Femur (tissue), 1 donor: ENCODE data around the gene PRR11.
"Not testable (repeated sequence)": the region's sequence is repeated elsewhere in the genome, so short reads cannot be mapped to it uniquely, and the experiment has no call there.

Experiments
- DNase-seq: peaks from one replicate; pipeline ENCODE4 v3.0.0-alpha.2; 2017

Gene PRR11

DNA sequence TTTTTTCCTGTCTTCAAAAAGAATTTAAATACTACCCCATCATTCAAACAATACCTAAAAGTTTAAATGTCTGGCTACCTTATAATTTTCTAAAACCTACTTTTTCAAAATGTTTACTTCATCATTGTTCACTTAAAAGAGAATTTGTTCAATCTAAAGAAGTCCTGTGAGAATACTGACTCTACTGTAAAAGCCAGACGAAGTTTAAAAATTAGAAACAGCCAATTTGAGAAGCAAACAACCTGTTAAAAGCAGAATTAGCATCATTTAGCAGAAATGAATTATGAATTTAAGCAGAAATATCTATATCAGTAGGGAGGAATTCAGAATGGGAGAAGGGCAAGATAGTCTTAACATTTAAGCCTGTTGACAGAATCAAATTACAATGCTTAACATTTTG is 2.6 kb upstream of the PRR11 start:
- no peak for DNase-seq

DNA sequence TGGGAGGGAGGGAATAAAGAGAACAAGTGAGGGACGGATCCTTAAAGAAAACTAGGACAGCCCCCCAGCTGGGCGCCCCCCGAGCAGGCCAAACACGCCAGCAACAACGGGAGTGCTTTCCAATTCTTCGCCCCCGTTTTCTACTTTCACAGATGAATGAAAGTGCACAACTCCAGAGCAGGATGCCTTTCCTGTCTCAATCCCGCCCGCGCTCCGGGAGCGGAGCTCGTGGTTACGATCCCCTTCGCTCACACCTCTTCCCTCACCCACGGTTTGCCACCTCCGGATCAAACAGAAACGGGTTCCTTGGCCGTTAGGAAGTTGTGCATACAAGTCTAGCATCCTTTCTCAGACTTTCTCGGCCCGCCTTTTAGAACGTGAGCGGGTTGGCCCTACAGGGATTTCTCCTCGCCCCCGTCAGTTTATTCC is 1.2 kb upstream of the PRR11 start:
- DNase-seq: peak; percentile 67

DNA sequence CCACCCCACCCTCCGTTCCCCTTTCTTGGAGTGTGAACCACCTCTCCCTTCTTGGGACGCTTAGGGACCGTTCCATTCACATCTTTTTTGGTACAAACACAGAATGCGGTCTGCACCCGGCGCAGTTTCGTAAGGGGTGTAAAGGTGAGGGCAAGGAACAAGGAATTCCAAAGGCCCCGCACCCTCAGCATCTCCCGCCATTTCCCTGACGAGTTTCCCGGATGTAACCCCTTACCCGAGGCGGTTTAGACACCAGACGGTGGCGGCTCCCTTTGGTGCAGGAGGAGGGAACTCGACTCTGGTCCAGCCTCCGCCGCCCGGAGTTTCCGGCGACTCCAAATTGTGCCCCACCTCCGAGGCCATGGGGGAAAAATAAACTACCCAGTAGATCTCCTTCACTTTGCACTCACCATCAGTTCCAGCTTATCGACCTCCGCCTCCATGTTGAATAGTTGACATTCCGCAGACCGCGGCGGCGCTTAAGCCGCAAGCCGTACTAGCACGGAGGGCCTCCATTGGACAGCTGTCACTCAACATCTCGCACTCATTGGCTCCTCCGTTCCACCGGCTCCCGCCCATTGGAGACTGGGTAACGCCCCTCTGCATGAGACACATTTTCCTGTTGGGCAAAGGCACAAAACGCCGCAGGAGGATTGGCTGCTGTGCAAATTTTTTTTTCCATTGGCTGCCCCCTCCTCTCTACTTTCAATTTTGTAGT is 666 bp upstream of the PRR11 start, which contains the start of gene SKA2:
Gene SKA2 (minus strand): TSS at position 466 of the 718 bp plus-strand sequence. CDS start 23 bp downstream, at position 443.
- no peak for DNase-seq

DNA sequence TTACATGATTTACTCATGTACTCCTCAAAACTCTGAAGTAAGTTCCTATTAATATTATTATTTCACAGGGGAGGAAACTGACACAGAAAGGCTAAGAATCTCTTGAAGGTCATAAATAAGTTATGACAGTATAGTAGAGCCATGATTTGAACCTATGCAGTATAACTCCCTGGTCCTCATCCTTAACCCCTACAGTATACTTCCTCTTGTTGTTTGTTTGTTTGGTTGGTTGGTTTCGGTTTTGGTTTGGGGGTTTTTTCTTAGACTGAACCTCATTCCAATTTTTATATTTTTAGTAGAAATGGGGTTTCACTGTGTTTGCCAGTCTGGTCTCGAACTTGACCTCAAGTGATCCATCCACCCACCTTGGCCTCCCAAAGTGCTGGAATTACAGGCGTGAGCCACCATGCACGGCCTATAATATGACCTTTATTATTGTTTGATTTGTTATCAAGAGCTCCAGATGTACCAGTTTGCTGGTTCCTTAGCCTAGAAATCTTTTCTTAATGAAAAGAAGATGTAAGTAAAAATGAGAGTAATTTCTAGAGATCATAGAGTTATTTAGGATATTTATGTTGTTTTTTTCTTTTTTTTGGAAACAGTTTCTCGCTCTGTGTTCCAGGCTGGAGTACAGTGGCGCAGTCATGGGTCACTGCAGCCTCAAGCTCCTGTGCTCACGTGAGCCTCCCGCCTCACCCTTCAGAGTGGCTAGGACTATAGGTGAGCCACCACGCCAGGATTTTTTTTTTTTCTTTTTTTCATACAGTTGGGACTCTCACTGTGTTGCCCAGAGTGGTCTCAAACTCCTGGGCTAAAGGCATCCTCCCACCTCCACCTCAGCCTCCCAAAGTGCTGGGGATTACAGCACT is 4.8 kb downstream of the PRR11 start:
- DNase-seq: no peak

DNA sequence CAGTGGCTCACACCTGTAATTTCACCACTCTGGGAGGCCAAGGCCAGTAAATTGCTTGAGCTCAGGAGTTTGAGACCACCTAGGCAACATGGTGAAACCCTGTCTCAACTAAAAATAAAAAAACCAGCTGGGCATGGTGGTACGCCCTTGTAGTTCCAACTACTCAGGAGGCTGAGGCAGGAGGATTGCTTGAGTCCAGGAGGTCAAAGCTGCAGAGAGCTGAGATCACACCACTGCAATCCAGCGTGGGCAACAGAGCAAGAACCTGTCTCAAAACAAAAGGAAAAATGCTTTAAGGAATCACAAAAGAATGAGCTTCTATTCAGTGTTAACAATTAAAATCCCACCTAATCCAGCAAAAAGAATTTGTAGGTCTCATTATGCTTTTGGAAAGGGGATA is 5.9 kb downstream of the PRR11 start:
- DNase-seq: no peak

DNA sequence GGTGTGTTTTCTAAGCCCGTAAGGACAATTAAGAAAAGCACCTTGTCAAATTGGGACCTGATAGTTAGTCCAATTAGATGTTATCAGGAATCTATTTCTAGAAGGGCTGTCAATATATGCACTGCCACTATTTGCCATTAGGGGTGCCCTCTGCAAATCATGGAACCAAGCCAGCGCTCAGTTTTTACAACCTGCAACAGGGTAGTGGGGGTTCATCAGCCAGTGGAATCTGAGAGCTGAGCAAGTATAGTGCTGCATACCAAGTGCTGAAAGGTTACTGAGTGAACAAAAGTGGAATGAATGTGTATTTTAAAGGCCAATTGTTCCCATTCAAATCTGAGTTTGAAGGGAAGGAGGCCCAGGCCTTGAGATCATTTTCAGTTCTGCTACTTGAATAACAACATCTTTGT is 10.4 kb downstream of the PRR11 start:
- peak; percentile 27 for DNase-seq

DNA sequence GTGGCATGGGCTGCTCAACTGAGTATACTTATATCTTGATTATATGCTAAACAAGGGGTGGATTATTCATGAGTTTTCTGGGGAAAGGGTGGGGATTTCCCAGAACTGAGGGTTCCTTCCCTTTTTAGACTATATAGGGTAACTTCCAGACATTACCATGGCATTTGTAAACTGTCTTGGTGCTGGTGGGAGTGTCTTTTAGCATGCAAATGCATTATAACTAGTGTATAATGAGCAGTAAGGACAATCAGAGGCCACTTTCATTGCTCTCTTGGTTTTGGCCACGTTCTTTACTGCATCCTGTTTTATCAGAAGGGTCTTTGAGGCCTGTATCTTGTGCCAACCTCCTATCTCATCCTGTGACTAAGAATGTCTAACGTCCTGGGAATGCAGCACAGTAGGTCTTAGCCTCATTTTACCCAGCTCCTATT is 12.0 kb downstream of the PRR11 start:
- no peak for DNase-seq

DNA sequence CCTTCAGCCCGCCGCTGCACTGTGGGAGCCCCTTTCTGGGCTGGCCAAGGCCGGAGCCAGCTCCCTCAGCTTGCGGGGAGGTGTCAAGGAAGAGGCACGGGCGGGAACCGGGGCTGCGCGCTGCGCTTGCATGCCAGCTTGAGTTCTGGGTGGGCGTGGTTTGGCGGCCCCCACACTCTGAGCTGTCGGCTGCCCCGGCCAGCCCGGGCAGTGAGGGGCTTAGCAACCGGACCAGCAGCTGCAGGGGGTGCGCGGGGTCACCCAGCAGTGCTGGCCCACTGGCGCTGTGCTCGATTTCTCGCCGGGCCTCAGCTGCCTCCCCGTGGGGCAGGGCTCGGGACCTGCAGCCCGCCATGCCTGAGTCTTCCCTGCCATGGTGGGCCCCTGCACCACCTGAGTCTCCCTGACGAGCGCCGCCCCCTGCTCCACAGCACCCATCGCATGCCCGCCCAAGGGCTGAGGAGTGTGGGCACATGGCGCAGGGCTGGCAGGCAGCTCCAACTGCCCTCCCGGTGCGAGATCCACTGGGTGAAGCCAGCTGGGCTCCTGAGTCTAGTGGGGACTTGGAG is 17.0 kb downstream of the PRR11 start:
- no peak for DNase-seq

DNA sequence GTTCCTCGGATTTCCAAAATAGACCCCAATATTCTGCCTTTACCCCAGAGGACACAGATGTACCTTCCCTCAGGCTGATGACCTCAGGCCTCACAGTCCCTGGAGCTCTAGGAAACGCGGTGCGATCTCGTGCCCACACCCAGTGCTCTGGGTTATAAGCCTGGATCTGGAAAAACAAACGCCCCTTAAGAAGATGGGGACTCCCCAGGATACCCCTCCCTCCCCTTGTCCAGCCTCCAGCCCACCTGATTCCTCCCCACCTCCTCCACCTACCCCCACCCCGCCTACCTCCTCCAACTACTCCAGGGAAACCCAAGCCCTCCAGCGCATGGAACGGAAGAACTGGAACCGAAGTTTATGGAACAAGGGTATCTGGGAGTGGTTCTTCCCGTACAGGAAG is 19.1 kb downstream of the PRR11 start:
- DNase-seq: no peak

DNA sequence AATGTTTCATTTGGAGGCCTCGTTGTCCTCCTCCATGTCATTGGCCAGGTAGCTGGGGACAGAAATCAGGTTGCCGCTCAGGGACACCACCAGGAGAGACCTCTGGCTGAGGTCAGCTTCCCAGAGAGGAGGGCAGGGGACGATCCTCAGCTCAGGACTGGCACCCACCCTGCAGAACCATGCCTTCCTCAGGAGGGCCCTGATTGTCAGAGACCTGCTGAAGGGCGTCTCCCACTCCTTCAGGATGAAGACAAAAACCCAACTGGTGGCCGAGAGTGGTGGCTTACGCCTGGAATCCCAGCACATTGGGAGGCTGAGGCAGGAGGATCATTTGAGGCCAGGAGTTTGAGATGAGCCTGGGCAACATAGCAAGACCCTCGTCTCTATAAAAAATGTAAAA is 19.5 kb downstream of the PRR11 start:
- no peak for DNase-seq

DNA sequence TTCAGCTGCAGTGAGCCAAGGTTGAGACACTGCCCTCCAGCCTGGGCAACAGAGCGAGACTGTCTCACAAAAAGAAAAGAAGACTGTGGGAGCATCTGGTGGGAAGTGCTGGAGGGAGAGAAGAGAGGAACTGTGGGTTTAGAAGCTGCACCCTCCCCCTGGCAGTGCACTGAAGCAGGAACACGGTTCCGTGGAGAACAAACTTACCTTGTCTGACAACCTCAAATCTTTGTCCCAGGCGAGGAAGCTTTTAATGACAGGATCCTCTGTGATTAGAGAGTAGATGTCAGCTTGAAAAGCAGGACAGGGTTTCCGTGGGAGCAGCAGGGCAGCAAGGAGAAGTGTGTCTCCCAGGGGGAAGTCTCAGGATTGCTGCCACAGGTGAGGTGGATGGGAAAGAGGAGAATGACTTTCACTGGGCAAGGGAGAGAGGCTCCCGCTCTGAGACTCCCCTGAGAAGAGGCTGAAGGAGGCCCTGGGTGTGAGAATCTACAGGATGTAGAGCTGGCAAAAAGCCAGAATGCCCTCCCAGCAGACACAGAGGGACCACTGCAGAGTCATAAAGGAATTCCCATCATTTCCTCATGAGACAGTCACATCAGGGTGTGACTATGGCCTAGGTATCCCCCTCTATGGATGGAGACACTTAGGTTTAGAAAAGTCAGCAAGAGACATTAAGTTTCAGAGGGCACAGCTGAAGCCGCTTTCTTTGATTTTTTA is 22.9 kb downstream of the PRR11 start:
- no peak for DNase-seq

DNA sequence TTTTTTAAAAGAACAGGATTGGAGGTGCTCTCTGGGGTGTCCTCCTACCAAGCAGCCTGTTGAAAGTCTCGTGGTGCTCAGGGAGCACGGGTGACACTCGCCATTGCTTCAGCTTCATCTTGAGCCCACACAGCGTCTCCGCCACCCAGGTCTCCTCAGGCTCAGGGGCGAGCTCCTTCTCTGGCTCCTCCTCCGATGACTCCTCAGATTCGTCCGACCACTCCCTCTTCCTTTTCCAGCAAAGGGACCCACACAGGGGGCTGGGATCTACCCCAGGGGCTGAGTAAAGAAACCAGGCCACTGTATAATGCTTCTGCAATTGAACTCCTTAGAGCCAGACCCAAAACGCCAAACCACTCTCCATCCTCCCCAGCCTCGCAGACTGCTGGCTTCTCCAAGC is 24.1 kb downstream of the PRR11 start:
- DNase-seq: not testable (repeated sequence)

DNA sequence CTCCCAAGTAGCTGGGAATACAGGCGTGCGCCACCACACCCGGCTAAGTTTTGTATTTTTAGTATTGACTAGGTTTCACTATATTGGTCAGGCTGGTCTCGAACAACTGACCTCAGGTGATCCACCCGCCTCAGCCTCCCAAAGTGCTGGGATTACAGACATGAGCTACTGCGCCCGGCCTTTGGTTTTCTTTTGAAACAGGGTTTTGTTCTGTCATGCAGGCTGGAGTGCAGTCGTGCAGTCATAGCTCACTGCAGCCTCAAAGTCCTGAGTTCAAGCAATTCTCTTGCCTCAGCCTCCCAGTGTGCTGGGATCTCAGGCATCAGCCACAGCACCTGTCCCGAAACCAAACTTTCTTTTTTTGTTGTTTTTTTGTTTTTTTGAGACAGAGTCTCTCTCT is 25.1 kb downstream of the PRR11 start:
- DNase-seq: no peak

DNA sequence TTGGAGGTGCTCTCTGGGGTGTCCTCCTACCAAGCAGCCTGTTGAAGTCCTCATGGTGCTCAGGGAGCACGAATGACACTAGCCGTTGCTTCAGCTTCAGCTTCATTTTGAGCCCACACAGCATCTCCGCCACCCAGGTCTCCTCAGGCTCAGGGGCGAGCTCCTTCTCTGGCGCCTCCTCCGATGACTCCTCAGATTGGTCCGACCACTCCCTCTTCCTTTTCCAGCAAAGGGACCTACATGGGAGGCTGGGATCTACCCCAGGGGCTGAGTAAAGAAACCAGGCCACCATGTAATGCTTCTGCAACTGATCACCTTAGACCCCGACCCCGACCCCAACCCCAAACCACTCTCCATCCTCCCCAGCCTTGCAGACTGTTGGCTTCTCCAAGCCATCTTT is 25.9 kb downstream of the PRR11 start:
- DNase-seq: no peak

DNA sequence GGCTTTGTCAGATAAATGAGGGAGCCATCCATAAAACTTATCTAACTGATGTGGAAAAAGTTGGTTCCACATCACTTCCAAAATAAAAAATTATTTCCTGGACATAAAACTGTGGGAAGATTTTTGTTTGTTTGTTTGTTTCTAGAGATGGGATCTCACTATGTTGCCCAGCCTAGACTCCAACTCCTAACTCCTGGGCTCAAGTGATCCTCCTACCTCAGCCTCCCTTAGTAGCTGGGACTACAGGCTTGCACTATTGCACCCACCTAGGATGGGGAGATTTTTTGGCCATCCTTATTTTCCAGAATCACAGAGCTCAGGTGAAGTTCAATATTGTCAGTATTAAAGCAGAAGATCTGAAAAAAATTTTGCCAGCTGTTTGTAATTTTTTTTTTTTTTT is 30.5 kb downstream of the PRR11 start:
- no peak for DNase-seq

DNA sequence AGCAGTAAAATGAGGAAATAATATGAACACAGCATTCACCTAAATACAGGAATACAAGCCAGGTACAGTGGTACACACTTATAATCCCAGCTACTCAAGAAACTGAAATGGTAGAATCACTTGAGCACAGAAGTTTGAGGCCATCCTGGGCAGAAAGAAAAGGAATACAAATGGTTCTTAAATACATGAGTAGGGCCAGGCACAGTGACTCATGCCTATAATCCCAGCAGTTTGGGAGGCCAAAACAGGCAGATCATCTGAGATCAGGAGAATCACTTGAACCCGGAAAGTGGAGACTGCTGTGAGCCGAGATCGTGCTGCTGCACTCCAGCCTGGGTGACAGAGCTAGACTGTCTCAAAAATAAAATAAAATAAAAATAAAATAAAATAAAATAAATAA is 31.3 kb downstream of the PRR11 start:
- DNase-seq: no peak

DNA sequence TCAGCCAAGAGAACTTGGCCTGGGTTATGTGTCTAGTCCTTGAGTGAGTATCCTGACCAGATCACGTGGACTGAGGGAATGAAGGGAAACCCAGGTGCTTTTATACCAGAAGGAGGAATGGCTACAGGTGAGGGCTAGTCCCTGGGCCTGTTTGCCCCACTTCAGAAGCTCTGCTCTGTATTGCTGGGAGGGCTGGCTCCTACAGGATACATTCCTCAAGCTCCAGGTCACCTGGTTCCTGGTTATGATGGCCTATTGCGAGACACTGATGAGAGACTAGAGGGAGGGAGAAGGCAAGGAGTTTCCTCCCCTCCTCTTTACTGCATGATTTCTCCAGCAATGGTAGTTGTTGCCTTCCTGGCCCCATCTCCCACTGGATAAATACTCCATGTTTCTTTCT is 35.3 kb downstream of the PRR11 start:
- DNase-seq: no peak

DNA sequence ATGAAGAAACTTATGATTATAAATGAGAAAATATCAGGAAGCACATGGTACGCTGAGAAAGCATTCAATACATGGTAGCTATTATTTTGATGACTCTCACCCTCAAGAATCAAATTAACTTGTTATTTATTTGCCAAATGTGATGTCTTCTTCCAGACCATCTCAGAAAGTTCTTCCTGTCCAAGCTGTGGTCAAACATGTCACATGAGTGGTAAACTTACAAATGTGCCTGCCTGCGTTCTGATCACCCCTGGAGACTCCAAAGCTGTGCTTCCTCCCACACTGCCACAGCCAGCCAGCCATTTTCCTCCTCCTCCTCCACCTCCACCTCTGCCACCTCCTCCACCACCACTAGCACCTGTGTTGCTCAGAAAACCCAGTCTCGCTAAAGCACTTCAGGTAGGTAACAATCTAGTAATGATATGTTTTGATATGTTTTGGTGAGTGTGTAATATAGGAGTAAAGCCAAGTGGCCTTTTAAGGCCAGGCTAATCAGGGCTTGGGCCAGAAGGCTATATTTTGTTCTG is 37.9 kb downstream of the PRR11 start:
- DNase-seq: no peak

DNA sequence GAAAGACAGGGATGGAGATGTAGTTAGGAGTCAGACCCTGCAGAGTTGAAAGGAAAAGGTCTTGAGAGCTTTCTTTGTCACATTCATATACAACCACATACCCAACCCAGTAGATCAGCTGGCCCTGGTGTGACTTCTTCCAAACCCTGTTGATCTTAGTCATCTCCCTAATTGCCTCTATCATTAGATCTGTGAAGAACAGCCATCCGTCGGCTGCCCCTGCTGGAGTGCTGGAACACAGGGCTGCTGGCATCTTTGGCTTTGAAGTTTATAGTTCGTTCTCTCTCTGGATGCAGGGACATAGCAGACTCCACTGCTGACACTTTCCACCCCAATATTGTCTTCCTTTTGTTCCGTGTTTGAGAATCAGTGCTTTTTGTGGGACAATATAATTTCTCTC is 43.9 kb downstream of the PRR11 start:
- no peak for DNase-seq

DNA sequence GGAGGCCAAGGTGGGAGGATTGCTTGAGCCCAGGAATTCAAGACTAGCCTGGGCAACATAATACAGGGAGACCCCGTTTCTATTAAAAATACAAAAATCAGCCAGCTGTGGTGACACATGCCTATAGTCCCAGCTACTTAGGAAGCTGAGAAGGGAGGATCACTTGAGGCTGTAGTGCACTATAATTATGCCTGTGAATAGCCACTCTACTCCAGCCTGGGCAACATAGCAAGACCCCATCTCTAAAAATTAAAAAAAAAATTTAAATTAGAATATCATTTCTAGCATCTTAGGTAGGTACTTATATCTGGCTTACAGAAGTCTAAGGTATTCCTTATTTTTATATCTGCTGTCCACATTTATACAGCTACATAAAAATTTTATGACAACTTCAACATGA is 46.8 kb downstream of the PRR11 start:
- no peak for DNase-seq

DNA sequence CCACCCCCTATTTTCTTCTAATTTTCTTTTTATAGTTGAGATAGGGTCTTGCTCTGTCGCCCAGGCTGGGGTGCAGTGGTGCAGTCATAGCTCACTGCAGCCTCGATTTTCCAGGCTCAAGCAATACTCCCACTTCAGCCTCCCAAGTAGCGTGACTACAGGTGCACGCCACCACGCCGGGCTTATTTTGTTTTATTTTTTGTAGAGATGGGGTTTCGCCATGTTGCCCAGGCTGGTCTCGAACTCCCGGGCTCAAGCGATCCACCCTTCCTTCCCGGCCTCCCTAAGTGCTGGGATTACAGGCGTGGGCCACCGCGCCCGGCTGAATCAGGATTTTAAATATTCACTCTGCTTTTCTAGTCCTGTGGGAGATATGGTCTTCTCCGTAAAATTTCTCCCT is 63.8 kb downstream of the PRR11 start:
- no peak for DNase-seq

DNA sequence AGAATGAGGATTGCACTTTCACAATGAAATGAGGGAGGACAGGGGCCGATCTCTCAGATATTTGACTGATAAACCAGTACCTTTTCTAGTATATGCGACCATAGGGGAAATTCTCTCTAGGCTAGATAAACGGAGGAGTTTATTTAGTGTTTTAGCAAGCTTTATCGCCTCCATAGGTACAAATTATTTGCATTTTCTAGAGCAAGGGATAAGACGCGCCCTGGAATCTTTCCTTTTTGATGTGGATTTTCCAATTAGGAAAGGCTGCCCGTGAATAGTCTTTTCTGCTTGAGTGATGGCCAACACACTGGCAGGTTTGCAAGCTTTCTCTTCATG is 64.4 kb downstream of the PRR11 start:
- no peak for DNase-seq
